HepG2 (cell line): ENCODE measurements around the gene AQP10. TPM values are rescaled to one million over a fixed set of nuclear protein-coding genes. Genes with fewer than 3 reads are reported as not detected.

Experiments used
- CBX2 ChIP-seq, 2 experiments: fragments of 200-600 bp in 1 of 2; sonication (generic); formaldehyde crosslinking in 1 of 2; IDR thresholded peaks; 2 replicates each; pipeline versions ENCODE4 v1.7.0 to v1.8.1; 2018 to 2022; ENCODE audit warnings: low read depth in 2 of 2, low read length in 1 of 2, mild to moderate bottlenecking in 1 of 2, missing genetic modification reagents in 1 of 2
- GLI4 ChIP-seq: sonication (generic); formaldehyde crosslinking; IDR thresholded peaks from 2 replicates; pipeline ENCODE4 v1.5.1; 2020; ENCODE audit warnings: missing genetic modification reagents, mild to moderate bottlenecking, moderate library complexity, borderline replicate concordance
- GZF1 ChIP-seq: sonication (generic); formaldehyde crosslinking; IDR thresholded peaks from 2 replicates; pipeline ENCODE4 v1.5.1; 2020; ENCODE audit warnings: mild to moderate bottlenecking, missing genetic modification reagents
- HCFC1 ChIP-seq: fragments of 150-350 bp; IDR thresholded peaks from 2 replicates; pipeline ENCODE4 v1.6.1; 2014; ENCODE audit warnings: low read depth, low read length
- KAT2B ChIP-seq: fragments of 150-350 bp; IDR thresholded peaks from 2 replicates; pipeline ENCODE4 v1.6.1; 2014; ENCODE audit warnings: low read depth, low read length, borderline replicate concordance
- MAF1 ChIP-seq: sonication (generic); formaldehyde crosslinking; IDR thresholded peaks from 2 replicates; pipeline ENCODE4 v1.5.0; 2020; ENCODE audit warnings: missing genetic modification reagents, borderline replicate concordance
- NFE2L1 ChIP-seq: sonication (generic); formaldehyde crosslinking; IDR thresholded peaks from 2 replicates; pipeline ENCODE4 v1.4.0; 2020; ENCODE audit warnings: missing genetic modification reagents, mild to moderate bottlenecking, borderline replicate concordance
- PAXIP1 ChIP-seq: sonication (generic); formaldehyde crosslinking; conservative IDR thresholded peaks from 2 replicates; pipeline ENCODE4 v1.4.0; 2020; ENCODE audit warnings: mild to moderate bottlenecking, missing genetic modification reagents, moderate library complexity
- REPIN1 ChIP-seq: sonication (generic); formaldehyde crosslinking; IDR thresholded peaks from 2 replicates; pipeline ENCODE4 v1.8.0; 2022; ENCODE audit warnings: missing genetic modification reagents, low read depth, mild to moderate bottlenecking, borderline replicate concordance
- TEAD3 ChIP-seq: optimal IDR thresholded peaks from 2 replicates; pipeline ENCODE3; 2016; ENCODE audit warnings: borderline replicate concordance
- TP53 ChIP-seq: sonication (generic); formaldehyde crosslinking; conservative IDR thresholded peaks from 2 replicates; pipeline ENCODE4 v1.4.0; 2020; ENCODE audit warnings: missing genetic modification reagents
- ZNF101 ChIP-seq: sonication (generic); formaldehyde crosslinking; IDR thresholded peaks from 2 replicates; pipeline ENCODE4 v1.4.0; 2020; ENCODE audit warnings: mild to moderate bottlenecking, low read depth, missing genetic modification reagents, borderline replicate concordance
- ZNF17 ChIP-seq: sonication (generic); formaldehyde crosslinking; IDR thresholded peaks from 2 replicates; pipeline ENCODE4 v1.5.0; 2020; ENCODE audit warnings: mild to moderate bottlenecking, missing genetic modification reagents
- ZNF282 ChIP-seq: fragments of 450-650 bp; IDR thresholded peaks from 2 replicates; pipeline ENCODE4 v1.6.1; 2018; ENCODE audit not compliant: partially characterized antibody
- ZNF512B ChIP-seq: sonication (generic); formaldehyde crosslinking; IDR thresholded peaks from 2 replicates; pipeline ENCODE4 v1.5.1; 2020; ENCODE audit warnings: missing genetic modification reagents, mild to moderate bottlenecking, borderline replicate concordance
- ZNF605 ChIP-seq: sonication (generic); formaldehyde crosslinking; IDR thresholded peaks from 2 replicates; pipeline ENCODE4 v1.8.0; 2022; ENCODE audit warnings: mild to moderate bottlenecking, missing genetic modification reagents
- ZNF678 ChIP-seq: sonication (generic); formaldehyde crosslinking; IDR thresholded peaks from 2 replicates; pipeline ENCODE4 v1.4.0; 2020; ENCODE audit warnings: mild to moderate bottlenecking, missing genetic modification reagents
- polyA plus RNA-seq, 8 experiments: library from polyadenylated mRNA; depleted of rRNA in 3 of 8; stranded (reverse) in 7 of 8; unstranded in 1 of 8; fragments of >200 nt; fragmentation: Illumina TruSeq in 4 of 8; extraction: Trizol in 4 of 8; gene quantifications; 2 replicates each; pipeline versions ENCODE4 v1.2.1 to v1.2.3, GENCODE V29; 2011 to 2016; ENCODE audit warnings: low read depth in 4 of 8, missing spikeins in 1 of 8, mixed read lengths in 1 of 8; ENCODE audit not compliant: insufficient read depth in 1 of 8
- total RNA-seq, 5 experiments: library from RNA; depleted of rRNA; stranded (reverse); fragments of >200 nt; fragmentation: Illumina TruSeq; extraction: Trizol; gene quantifications; 2 replicates each; pipeline ENCODE4 v1.2.3, GENCODE V29; 2016; ENCODE audit warnings: low read depth in 1 of 5
- TF ChIP-seq, protein P1 (sequence below): sonication (generic); formaldehyde crosslinking; conservative IDR thresholded peaks from 2 replicates; pipeline ENCODE4 v1.8.1; 2023; ENCODE audit warnings: missing genetic modification reagents
- TF ChIP-seq, protein P2 (sequence below): sonication (generic); formaldehyde crosslinking; IDR thresholded peaks from 2 replicates; pipeline ENCODE4 v1.5.1; 2020; ENCODE audit warnings: missing genetic modification reagents, mild to moderate bottlenecking, borderline replicate concordance

Gene AQP10
- total and polyA plus RNA-seq, 2 of the 13 experiments (the other 11 are each of a cell fraction or from before 2014, with no cell fraction given), result 0.30 TPM; not detected in 1

DNA sequence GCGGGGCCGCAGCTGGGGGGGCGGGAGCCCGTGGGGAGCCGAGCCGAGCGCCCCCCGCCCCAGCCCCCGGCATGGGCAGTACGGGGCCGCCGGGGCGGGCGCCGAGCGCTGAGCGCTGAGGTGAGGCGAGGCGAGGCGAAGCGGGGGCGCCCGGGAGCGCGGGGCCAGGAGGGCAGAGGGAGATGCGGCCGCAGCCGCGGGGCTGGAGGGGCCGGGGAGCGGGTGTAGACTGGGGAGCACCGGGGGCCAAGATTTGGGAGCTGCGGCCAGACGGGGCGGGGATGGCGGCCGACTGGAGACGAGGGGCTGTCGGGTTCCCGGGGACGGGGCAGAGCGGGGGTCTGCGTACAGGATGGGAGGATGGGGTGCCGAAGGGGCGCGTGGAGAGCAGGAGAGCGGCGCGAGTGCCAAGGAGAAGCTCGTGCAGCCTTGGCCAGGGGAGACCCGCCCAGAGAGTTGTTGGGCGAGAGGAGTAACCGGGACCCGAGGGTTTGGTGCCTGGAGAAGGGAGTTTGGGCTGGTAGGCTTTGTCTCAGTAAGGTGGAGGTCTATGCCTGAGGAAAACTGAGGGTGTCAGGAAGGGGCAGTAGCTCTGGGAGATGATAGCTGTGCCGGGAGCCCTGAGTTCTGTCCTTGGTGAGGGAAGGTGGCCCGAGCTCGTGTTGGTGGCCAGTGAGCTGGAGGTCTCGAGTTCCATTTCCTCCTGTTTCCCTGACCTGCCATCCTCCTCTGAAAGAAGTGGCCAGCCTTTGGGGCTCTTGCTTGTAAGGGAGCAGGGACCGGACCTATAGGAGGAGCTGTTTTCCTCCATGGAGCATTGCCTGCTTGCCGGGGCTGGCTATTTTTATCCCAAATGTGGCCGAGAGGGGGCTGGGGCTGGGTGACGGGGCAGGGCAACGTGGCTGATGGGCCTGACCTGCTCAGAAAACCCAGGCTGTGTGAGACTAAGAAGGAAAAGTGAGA lies 5.0 kb downstream of the AQP10 start (continued):
- no peak for TF ChIP-seq PAXIP1 (CRISPR knock-in tag)
- TF ChIP-seq, protein P1, sequence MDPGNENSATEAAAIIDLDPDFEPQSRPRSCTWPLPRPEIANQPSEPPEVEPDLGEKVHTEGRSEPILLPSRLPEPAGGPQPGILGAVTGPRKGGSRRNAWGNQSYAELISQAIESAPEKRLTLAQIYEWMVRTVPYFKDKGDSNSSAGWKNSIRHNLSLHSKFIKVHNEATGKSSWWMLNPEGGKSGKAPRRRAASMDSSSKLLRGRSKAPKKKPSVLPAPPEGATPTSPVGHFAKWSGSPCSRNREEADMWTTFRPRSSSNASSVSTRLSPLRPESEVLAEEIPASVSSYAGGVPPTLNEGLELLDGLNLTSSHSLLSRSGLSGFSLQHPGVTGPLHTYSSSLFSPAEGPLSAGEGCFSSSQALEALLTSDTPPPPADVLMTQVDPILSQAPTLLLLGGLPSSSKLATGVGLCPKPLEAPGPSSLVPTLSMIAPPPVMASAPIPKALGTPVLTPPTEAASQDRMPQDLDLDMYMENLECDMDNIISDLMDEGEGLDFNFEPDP, result no peak
- TF ChIP-seq REPIN1 (CRISPR knock-in tag), result no peak
- no peak for TF ChIP-seq HCFC1
- no peak for TF ChIP-seq ZNF17 (CRISPR knock-in tag)
- no peak for TF ChIP-seq ZNF605 (CRISPR knock-in tag)
- TF ChIP-seq, protein P2, sequence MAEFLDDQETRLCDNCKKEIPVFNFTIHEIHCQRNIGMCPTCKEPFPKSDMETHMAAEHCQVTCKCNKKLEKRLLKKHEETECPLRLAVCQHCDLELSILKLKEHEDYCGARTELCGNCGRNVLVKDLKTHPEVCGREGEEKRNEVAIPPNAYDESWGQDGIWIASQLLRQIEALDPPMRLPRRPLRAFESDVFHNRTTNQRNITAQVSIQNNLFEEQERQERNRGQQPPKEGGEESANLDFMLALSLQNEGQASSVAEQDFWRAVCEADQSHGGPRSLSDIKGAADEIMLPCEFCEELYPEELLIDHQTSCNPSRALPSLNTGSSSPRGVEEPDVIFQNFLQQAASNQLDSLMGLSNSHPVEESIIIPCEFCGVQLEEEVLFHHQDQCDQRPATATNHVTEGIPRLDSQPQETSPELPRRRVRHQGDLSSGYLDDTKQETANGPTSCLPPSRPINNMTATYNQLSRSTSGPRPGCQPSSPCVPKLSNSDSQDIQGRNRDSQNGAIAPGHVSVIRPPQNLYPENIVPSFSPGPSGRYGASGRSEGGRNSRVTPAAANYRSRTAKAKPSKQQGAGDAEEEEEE, result no peak
- TF ChIP-seq NFE2L1, result no peak
- no peak for TF ChIP-seq KAT2B
- TF ChIP-seq TP53 (CRISPR knock-in tag), result no peak
- no peak for TF ChIP-seq GLI4 (CRISPR knock-in tag)
- TF ChIP-seq ZNF282, result no peak
- no peak for TF ChIP-seq GZF1
- no peak for TF ChIP-seq CBX2 (IDR thresholded peaks at IDR 0.05; ENCODE audit: low read depth, low read length)
- no peak for TF ChIP-seq CBX2 (CRISPR knock-in tag; IDR thresholded peaks at IDR 0.05; ENCODE audit: low read depth)
- no peak for TF ChIP-seq ZNF101 (CRISPR knock-in tag)
- TF ChIP-seq TEAD3, result no peak
- TF ChIP-seq ZNF512B, result no peak
- TF ChIP-seq MAF1 (CRISPR knock-in tag), result no peak
- no peak for TF ChIP-seq ZNF678
